Measurements from ENCODE around the gene TMEM45B. TPM values are rescaled to one million over a fixed set of nuclear protein-coding genes. Genes with fewer than 3 reads are reported as not detected.
A peak's percentile ranks its signal among the peaks of the same experiment; 100 is the strongest.

TMEM45B gene
- total and polyA plus RNA-seq, 2 of the 13 experiments (the other 11 are each of a cell fraction or from before 2014, with no cell fraction given): 29.1 to 181 TPM

GRCh38 chr11:129828301-129828836 lies 12.7 kb downstream of the TMEM45B start (continued):
- TF ChIP-seq PPARG (CRISPR knock-in tag; conservative IDR thresholded peaks at IDR 0.05) (peak; percentile 89), HHEX (CRISPR knock-in tag; IDR thresholded peaks at IDR 0.05) (peak; percentile 50), PAXIP1 (CRISPR knock-in tag; conservative IDR thresholded peaks at IDR 0.05) (peak; percentile 94), SRSF4 (IDR thresholded peaks at IDR 0.05; ENCODE audit: low read depth, low read length, poor library complexity, severe bottlenecking) (no peak), DBP (CRISPR knock-in tag; IDR thresholded peaks at IDR 0.05; ENCODE audit: not compliant biosample characterization) (no peak), HOXA9 (CRISPR knock-in tag; IDR thresholded peaks at IDR 0.05; ENCODE audit: borderline replicate concordance) (no peak), ZNF598 (CRISPR knock-in tag; IDR thresholded peaks at IDR 0.05; ENCODE audit: borderline replicate concordance) (no peak), ZNF335 (CRISPR knock-in tag; IDR thresholded peaks at IDR 0.05) (peak; percentile 78; the same call in 1 of the 2 replicates), ZKSCAN8 (CRISPR knock-in tag; IDR thresholded peaks at IDR 0.05; ENCODE audit: borderline replicate concordance) (peak; percentile 87; the same call in 1 of the 2 replicates), ZSCAN12 (CRISPR knock-in tag; IDR thresholded peaks at IDR 0.05) (no peak), ZBTB3 (CRISPR knock-in tag; IDR thresholded peaks at IDR 0.05; ENCODE audit: borderline replicate concordance, low read depth) (no peak), SIX1 (CRISPR knock-in tag; IDR thresholded peaks at IDR 0.05; ENCODE audit: borderline replicate concordance) (peak; percentile 68; the same call in 1 of the 2 replicates), MIER2 (CRISPR knock-in tag; IDR thresholded peaks at IDR 0.05) (peak; percentile 59; the same call in 1 of the 2 replicates), ZNF460 (CRISPR knock-in tag; IDR thresholded peaks at IDR 0.05; ENCODE audit: borderline replicate concordance) (no peak), PRDM10 (CRISPR knock-in tag; IDR thresholded peaks at IDR 0.05; ENCODE audit: low read depth) (peak; percentile 51; the same call in 1 of the 2 replicates)
- TF ChIP-seq, protein P1, sequence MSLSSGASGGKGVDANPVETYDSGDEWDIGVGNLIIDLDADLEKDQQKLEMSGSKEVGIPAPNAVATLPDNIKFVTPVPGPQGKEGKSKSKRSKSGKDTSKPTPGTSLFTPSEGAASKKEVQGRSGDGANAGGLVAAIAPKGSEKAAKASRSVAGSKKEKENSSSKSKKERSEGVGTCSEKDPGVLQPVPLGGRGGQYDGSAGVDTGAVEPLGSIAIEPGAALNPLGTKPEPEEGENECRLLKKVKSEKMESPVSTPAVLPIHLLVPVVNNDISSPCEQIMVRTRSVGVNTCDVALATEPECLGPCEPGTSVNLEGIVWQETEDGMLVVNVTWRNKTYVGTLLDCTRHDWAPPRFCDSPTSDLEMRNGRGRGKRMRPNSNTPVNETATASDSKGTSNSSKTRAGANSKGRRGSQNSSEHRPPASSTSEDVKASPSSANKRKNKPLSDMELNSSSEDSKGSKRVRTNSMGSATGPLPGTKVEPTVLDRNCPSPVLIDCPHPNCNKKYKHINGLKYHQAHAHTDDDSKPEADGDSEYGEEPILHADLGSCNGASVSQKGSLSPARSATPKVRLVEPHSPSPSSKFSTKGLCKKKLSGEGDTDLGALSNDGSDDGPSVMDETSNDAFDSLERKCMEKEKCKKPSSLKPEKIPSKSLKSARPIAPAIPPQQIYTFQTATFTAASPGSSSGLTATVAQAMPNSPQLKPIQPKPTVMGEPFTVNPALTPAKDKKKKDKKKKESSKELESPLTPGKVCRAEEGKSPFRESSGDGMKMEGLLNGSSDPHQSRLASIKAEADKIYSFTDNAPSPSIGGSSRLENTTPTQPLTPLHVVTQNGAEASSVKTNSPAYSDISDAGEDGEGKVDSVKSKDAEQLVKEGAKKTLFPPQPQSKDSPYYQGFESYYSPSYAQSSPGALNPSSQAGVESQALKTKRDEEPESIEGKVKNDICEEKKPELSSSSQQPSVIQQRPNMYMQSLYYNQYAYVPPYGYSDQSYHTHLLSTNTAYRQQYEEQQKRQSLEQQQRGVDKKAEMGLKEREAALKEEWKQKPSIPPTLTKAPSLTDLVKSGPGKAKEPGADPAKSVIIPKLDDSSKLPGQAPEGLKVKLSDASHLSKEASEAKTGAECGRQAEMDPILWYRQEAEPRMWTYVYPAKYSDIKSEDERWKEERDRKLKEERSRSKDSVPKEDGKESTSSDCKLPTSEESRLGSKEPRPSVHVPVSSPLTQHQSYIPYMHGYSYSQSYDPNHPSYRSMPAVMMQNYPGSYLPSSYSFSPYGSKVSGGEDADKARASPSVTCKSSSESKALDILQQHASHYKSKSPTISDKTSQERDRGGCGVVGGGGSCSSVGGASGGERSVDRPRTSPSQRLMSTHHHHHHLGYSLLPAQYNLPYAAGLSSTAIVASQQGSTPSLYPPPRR (CRISPR knock-in tag; IDR thresholded peaks at IDR 0.05; ENCODE audit: borderline replicate concordance): peak; percentile 95
